GM23338 (cell line): Measurements from ENCODE around the gene VCL. TPM values are rescaled to one million over a fixed set of nuclear protein-coding genes. Genes with fewer than 3 reads are reported as not detected.

Source experiments
- ATAC-seq: fragments of 200-7000 bp; cut with Tn5 transposase; 3 replicates; pipeline ENCODE4 v1.9.1; 2020
- DNase-seq: peaks from one replicate; pipeline ENCODE4 v3.0.0-alpha.2; 2015; ENCODE audit warnings: low spot score
- H2AFZ ChIP-seq: fragments of 200-600 bp; sonication (generic); 2 replicates; pipeline ENCODE4 v1.8.0; 2016; ENCODE audit warnings: antibody characterized with exemption, mild to moderate bottlenecking, moderate library complexity
- H3F3A ChIP-seq: fragments of 200-600 bp; sonication (generic); replicated peaks from 2 replicates; pipeline ENCODE4 v1.8.0; 2017; ENCODE audit warnings: antibody characterized with exemption, mixed run types, low read depth
- H3K27ac ChIP-seq: fragments of 200-600 bp; sonication (generic); 2 replicates; pipeline ENCODE4 v1.6.1; 2016; ENCODE audit warnings: low read depth
- H3K27me3 ChIP-seq: fragments of 200-600 bp; sonication (generic); 2 replicates; pipeline ENCODE4 v1.8.0; 2016; ENCODE audit warnings: mild to moderate bottlenecking, mixed run types, moderate library complexity; ENCODE audit not compliant: insufficient read depth
- H3K36me3 ChIP-seq: fragments of 200-600 bp; sonication (generic); 2 replicates; pipeline ENCODE4 v1.8.0; 2016; ENCODE audit warnings: mild to moderate bottlenecking; ENCODE audit not compliant: insufficient read depth
- H3K4me1 ChIP-seq: fragments of 200-600 bp; sonication (generic); 2 replicates; pipeline ENCODE4 v1.8.0; 2016; ENCODE audit warnings: mild to moderate bottlenecking, moderate library complexity; ENCODE audit not compliant: insufficient read depth
- H3K4me2 ChIP-seq: fragments of 200-600 bp; sonication (generic); 2 replicates; pipeline ENCODE4 v1.7.1; 2017; ENCODE audit warnings: mixed run types
- H3K4me3 ChIP-seq: fragments of 200-600 bp; sonication (generic); 2 replicates; pipeline ENCODE4 v1.6.1; 2016; ENCODE audit warnings: mixed run types
- H3K79me2 ChIP-seq: fragments of 200-600 bp; sonication (generic); replicated peaks from 2 replicates; pipeline ENCODE4 v1.8.0; 2017; ENCODE audit warnings: mild to moderate bottlenecking; ENCODE audit not compliant: insufficient read depth
- H3K9me2 ChIP-seq: fragments of 200-600 bp; sonication (generic); 2 replicates; pipeline ENCODE4 v1.8.0; 2017; ENCODE audit not compliant: insufficient read depth
- H4K20me1 ChIP-seq: fragments of 200-600 bp; sonication (generic); replicated peaks from 2 replicates; pipeline ENCODE4 v1.8.0; 2017; ENCODE audit warnings: mild to moderate bottlenecking; ENCODE audit not compliant: insufficient read depth
- H3K27ac Mint-ChIP-seq: 2 replicates; pipeline ENCODE4 v1.8.0; 2020; ENCODE audit warnings: inconsistent platforms, mild to moderate bottlenecking, moderate library complexity, mixed read lengths
- H3K27me3 Mint-ChIP-seq: 3 replicates; pipeline ENCODE4 v1.8.0; 2022; ENCODE audit warnings: low read depth, mild to moderate bottlenecking, moderate library complexity, mixed read lengths, inconsistent platforms; ENCODE audit not compliant: insufficient read depth, poor library complexity
- H3K36me3 Mint-ChIP-seq: 3 replicates; pipeline ENCODE4 v1.8.0; 2021; ENCODE audit warnings: low read depth, mild to moderate bottlenecking, inconsistent platforms, moderate library complexity, mixed read lengths
- H3K4me1 Mint-ChIP-seq: 3 replicates; pipeline ENCODE4 v1.8.0; 2020; ENCODE audit warnings: mild to moderate bottlenecking, inconsistent platforms, mixed read lengths
- H3K4me3 Mint-ChIP-seq: 3 replicates; pipeline ENCODE4 v1.8.0; 2021; ENCODE audit warnings: moderate library complexity, mild to moderate bottlenecking, inconsistent platforms, mixed read lengths
- H3K9me3 Mint-ChIP-seq: 3 replicates; pipeline ENCODE4 v1.8.0; 2020; ENCODE audit warnings: moderate library complexity, mild to moderate bottlenecking, inconsistent platforms, mixed read lengths
- CREB1 ChIP-seq: fragments of 250-450 bp; sonication (Bioruptor Pico); IDR thresholded peaks from 2 replicates; pipeline ENCODE4 v1.5.0; 2020; ENCODE audit warnings: low read depth, mild to moderate bottlenecking, moderate library complexity
- EZH2 ChIP-seq: fragments of 200-600 bp; sonication (generic); IDR thresholded peaks from one replicate; pipeline ENCODE4 v1.8.0; 2017; ENCODE audit warnings: antibody characterized with exemption, mild to moderate bottlenecking, low read depth; ENCODE audit not compliant: unreplicated experiment
- EZH2phosphoT487 ChIP-seq: fragments of 200-600 bp; sonication (generic); IDR thresholded peaks from one replicate; pipeline ENCODE4 v1.8.1; 2018; ENCODE audit warnings: antibody characterized with exemption; ENCODE audit not compliant: unreplicated experiment
- JUNB ChIP-seq: IDR thresholded peaks from one replicate; pipeline ENCODE4 v1.6.1; 2016; ENCODE audit warnings: antibody characterized with exemption; ENCODE audit not compliant: unreplicated experiment
- NANOG ChIP-seq: IDR thresholded peaks from 2 replicates; pipeline ENCODE4 v1.6.1; 2016; ENCODE audit warnings: antibody characterized with exemption, borderline replicate concordance
- POLR2AphosphoS5 ChIP-seq: IDR thresholded peaks from 2 replicates; pipeline ENCODE4 v1.6.1; 2016; ENCODE audit warnings: antibody characterized with exemption, low read depth
- REST ChIP-seq: IDR thresholded peaks from one replicate; pipeline ENCODE4 v1.6.1; 2018; ENCODE audit warnings: antibody characterized with exemption; ENCODE audit not compliant: unreplicated experiment
- STAT1 ChIP-seq: IDR thresholded peaks from one replicate; pipeline ENCODE4 v1.6.1; 2016; ENCODE audit warnings: antibody characterized with exemption; ENCODE audit not compliant: unreplicated experiment
- ZNF114 ChIP-seq: fragments of 250-450 bp; sonication (Bioruptor Pico); IDR thresholded peaks from 2 replicates; pipeline ENCODE4 v1.5.0; 2020; ENCODE audit warnings: mild to moderate bottlenecking, moderate library complexity
- ZNF331 ChIP-seq: fragments of 250-450 bp; sonication (Bioruptor Pico); IDR thresholded peaks from 2 replicates; pipeline ENCODE4 v1.5.0; 2020; ENCODE audit warnings: low read depth, mild to moderate bottlenecking, moderate library complexity
- long read RNA-seq: library from polyadenylated mRNA; unstranded; transcript quantifications from one replicate; pipeline ENCODE4 v2.0.0, GENCODE V29; 2020; ENCODE audit not compliant: unreplicated experiment
- polyA plus RNA-seq: library from polyadenylated mRNA; unstranded; fragments of >200 nt; fragmentation: Nextera tagmentation; extraction: Ambion mirVana; gene quantifications from 2 replicates; pipeline ENCODE4 v1.2.1, GENCODE V29; 2016
- total RNA-seq: library from RNA; depleted of rRNA; stranded (reverse); fragments of >200 nt; shearing (Covaris generic); gene quantifications from 2 replicates; pipeline ENCODE4 v1.2.3, GENCODE V29; 2014; rRNA removed
- TF ChIP-seq, protein P1 (sequence below): IDR thresholded peaks from 2 replicates; pipeline ENCODE4 v1.6.1; 2016; ENCODE audit warnings: antibody characterized with exemption
- TF ChIP-seq, protein P2 (sequence below), 2 experiments: fragments of 200-600 bp in 1 of 2; sonication (generic) in 1 of 2; conservative IDR thresholded peaks; 2 replicates each; pipeline versions ENCODE4 v1.5.1 to v1.6.1; 2016 to 2017; ENCODE audit warnings: antibody characterized with exemption in 2 of 2, low read depth in 2 of 2, mild to moderate bottlenecking in 2 of 2, moderate library complexity in 1 of 2
- TF ChIP-seq, protein P3 (sequence below): fragments of 250-450 bp; sonication (Bioruptor Pico); IDR thresholded peaks from 2 replicates; pipeline ENCODE4 v1.5.0; 2020; ENCODE audit warnings: mild to moderate bottlenecking, moderate library complexity

VCL gene
- 234 and 254 TPM in 2 replicates for total RNA-seq
- 58.0 and 60.7 TPM in 2 replicates for polyA plus RNA-seq
- long read RNA-seq, full-length matches to known transcripts = 5 of 41 reads
- long read RNA-seq, partial matches to known transcripts = 10 of 41 reads
- long read RNA-seq, other reads (novel, unspliced or antisense) = 26 of 41 reads

- peaks cover 3% of the 10 kb centered on the region for H3K9me3 Mint-ChIP-seq
- Histone ChIP-seq H3K4me1 (peaks cover 37% of the 10 kb centered on the region), H3K9me2 (no peaks in the 10 kb centered on the region), H3K27me3 (no peaks in the 10 kb centered on the region), H3K36me3 (peaks cover 19% of the 10 kb centered on the region; the same call in 1 of the 2 replicates), H3K4me3 (peak within 1 kb of the TSS; percentile 75), H3K27ac (peak within 1 kb of the TSS; percentile 97), H4K20me1 (peaks cover 31% of the 10 kb centered on the region), H2AFZ (no peak within 1 kb of the TSS), H3F3A (peaks cover 10% of the 10 kb centered on the region; the same call in 1 of the 2 replicates), H3K79me2 (peaks cover 51% of the 10 kb centered on the region), H3K4me2 (peak within 1 kb of the TSS; percentile 96)
- H3K4me3 Mint-ChIP-seq = peak within 1 kb of the TSS; percentile 98
- peaks cover 43% of the 10 kb centered on the region for H3K36me3 Mint-ChIP-seq
- peak within 1 kb of the TSS; percentile 98 for H3K27ac Mint-ChIP-seq
- peaks cover 31% of the 10 kb centered on the region for H3K4me1 Mint-ChIP-seq
- TF ChIP-seq STAT1 (no peak), CREB1 (peak; percentile 50; the same call in 1 of the 2 replicates), NANOG (no peak), ZNF114 (CRISPR knock-in tag) (no peak), POLR2AphosphoS5 (peak; percentile 98), REST (peak; percentile 12), ZNF331 (CRISPR knock-in tag) (no peak), JUNB (no peak), EZH2phosphoT487 (no peak), EZH2 (no peak)
- TF ChIP-seq, protein P1, sequence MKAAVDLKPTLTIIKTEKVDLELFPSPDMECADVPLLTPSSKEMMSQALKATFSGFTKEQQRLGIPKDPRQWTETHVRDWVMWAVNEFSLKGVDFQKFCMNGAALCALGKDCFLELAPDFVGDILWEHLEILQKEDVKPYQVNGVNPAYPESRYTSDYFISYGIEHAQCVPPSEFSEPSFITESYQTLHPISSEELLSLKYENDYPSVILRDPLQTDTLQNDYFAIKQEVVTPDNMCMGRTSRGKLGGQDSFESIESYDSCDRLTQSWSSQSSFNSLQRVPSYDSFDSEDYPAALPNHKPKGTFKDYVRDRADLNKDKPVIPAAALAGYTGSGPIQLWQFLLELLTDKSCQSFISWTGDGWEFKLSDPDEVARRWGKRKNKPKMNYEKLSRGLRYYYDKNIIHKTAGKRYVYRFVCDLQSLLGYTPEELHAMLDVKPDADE = peak; percentile 29; the same call in 1 of the 2 replicates
- TF ChIP-seq, protein P2, sequence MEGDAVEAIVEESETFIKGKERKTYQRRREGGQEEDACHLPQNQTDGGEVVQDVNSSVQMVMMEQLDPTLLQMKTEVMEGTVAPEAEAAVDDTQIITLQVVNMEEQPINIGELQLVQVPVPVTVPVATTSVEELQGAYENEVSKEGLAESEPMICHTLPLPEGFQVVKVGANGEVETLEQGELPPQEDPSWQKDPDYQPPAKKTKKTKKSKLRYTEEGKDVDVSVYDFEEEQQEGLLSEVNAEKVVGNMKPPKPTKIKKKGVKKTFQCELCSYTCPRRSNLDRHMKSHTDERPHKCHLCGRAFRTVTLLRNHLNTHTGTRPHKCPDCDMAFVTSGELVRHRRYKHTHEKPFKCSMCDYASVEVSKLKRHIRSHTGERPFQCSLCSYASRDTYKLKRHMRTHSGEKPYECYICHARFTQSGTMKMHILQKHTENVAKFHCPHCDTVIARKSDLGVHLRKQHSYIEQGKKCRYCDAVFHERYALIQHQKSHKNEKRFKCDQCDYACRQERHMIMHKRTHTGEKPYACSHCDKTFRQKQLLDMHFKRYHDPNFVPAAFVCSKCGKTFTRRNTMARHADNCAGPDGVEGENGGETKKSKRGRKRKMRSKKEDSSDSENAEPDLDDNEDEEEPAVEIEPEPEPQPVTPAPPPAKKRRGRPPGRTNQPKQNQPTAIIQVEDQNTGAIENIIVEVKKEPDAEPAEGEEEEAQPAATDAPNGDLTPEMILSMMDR (conservative IDR thresholded peaks at IDR 0.05; ENCODE audit: low read depth in 2 of 2) = no peak
- TF ChIP-seq, protein P3, sequence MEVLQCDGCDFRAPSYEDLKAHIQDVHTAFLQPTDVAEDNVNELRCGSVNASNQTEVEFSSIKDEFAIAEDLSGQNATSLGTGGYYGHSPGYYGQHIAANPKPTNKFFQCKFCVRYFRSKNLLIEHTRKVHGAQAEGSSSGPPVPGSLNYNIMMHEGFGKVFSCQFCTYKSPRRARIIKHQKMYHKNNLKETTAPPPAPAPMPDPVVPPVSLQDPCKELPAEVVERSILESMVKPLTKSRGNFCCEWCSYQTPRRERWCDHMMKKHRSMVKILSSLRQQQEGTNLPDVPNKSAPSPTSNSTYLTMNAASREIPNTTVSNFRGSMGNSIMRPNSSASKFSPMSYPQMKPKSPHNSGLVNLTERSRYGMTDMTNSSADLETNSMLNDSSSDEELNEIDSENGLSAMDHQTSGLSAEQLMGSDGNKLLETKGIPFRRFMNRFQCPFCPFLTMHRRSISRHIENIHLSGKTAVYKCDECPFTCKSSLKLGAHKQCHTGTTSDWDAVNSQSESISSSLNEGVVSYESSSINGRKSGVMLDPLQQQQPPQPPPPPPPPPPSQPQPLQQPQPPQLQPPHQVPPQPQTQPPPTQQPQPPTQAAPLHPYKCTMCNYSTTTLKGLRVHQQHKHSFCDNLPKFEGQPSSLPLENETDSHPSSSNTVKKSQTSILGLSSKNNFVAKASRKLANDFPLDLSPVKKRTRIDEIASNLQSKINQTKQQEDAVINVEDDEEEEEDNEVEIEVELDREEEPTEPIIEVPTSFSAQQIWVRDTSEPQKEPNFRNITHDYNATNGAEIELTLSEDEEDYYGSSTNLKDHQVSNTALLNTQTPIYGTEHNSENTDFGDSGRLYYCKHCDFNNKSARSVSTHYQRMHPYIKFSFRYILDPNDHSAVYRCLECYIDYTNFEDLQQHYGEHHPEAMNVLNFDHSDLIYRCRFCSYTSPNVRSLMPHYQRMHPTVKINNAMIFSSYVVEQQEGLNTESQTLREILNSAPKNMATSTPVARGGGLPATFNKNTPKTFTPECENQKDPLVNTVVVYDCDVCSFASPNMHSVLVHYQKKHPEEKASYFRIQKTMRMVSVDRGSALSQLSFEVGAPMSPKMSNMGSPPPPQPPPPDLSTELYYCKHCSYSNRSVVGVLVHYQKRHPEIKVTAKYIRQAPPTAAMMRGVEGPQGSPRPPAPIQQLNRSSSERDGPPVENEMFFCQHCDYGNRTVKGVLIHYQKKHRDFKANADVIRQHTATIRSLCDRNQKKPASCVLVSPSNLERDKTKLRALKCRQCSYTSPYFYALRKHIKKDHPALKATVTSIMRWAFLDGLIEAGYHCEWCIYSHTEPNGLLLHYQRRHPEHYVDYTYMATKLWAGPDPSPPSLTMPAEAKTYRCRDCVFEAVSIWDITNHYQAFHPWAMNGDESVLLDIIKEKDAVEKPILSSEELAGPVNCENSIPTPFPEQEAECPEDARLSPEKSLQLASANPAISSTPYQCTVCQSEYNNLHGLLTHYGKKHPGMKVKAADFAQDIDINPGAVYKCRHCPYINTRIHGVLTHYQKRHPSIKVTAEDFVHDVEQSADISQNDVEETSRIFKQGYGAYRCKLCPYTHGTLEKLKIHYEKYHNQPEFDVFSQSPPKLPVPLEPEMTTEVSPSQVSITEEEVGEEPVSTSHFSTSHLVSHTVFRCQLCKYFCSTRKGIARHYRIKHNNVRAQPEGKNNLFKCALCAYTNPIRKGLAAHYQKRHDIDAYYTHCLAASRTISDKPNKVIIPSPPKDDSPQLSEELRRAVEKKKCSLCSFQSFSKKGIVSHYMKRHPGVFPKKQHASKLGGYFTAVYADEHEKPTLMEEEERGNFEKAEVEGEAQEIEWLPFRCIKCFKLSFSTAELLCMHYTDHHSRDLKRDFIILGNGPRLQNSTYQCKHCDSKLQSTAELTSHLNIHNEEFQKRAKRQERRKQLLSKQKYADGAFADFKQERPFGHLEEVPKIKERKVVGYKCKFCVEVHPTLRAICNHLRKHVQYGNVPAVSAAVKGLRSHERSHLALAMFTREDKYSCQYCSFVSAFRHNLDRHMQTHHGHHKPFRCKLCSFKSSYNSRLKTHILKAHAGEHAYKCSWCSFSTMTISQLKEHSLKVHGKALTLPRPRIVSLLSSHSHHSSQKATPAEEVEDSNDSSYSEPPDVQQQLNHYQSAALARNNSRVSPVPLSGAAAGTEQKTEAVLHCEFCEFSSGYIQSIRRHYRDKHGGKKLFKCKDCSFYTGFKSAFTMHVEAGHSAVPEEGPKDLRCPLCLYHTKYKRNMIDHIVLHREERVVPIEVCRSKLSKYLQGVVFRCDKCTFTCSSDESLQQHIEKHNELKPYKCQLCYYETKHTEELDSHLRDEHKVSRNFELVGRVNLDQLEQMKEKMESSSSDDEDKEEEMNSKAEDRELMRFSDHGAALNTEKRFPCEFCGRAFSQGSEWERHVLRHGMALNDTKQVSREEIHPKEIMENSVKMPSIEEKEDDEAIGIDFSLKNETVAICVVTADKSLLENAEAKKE (CRISPR knock-in tag) = no peak
- ATAC-seq (peak; percentile 90), DNase-seq (peak; percentile 99)
- peaks cover 18% of the 10 kb centered on the region for H3K27me3 Mint-ChIP-seq
Measured at GRCh38 chr10:73997787-73998622, at the start of gene VCL. VCL (plus strand) TSS chr10:73998116; CDS start chr10:73998208, 92 bp downstream.
